NCI-H748 (cell line): Measurements from ENCODE around the gene OTOP2.

Experiments used
- DNase-seq: peaks from one replicate; lab custom pipeline; 2025; ENCODE audit not compliant: unreplicated experiment; lab: John Stamatoyannopoulos, UW

The OTOP2 gene

DNA sequence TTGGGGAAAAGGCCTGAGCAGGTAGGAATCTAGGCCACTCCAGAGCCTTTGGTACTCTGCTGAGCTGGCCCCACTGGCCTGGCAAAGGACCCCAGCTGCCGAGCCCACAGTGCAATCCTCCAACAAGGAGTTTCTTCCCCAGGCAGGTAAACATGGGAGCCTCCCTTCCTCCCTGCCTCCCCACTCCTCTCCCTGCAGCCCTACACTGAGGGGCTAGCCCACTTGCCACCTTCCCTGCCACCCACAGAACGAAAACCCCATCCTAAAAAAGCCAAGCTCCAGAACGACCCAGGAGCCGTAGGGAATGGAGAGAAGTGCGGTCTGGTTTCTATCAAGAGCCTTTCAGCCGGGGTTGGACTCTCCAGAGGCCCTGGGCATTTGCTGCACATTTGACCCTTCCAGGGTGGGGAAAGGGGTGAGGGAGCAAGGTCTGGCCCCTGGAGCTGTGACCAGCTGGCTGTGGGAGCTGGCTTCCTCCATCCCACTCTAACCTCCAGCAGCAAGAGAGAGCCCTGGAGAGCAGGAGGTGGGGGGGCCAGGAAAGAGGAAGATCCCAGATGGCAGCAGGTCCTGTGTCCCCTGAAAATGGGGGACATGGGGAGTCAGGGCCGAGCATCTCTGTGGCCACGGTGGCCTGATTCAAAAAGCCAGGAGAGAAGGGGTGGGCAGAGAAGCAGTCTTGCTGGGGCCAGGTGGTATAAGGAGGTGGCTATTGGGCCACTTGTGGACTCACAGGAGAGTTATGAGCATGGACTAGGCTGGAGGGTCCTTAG lies 47.2 kb downstream of the OTOP2 start:
- DNase-seq = no peak

DNA sequence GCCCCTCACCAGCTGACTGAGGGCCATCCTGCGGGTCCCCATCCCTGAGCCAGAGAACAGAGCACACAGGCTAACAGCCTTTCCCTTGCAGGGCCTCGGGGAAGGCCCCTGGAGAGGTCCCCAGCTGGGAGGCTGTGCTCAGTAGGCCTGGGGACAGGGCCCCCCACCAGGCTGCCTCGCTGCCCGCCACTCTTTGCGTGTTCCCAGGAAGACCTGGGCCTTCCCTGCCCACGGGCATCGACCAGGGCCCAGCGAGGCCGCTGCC lies 47.7 kb downstream of the OTOP2 start:
- no peak for DNase-seq

DNA sequence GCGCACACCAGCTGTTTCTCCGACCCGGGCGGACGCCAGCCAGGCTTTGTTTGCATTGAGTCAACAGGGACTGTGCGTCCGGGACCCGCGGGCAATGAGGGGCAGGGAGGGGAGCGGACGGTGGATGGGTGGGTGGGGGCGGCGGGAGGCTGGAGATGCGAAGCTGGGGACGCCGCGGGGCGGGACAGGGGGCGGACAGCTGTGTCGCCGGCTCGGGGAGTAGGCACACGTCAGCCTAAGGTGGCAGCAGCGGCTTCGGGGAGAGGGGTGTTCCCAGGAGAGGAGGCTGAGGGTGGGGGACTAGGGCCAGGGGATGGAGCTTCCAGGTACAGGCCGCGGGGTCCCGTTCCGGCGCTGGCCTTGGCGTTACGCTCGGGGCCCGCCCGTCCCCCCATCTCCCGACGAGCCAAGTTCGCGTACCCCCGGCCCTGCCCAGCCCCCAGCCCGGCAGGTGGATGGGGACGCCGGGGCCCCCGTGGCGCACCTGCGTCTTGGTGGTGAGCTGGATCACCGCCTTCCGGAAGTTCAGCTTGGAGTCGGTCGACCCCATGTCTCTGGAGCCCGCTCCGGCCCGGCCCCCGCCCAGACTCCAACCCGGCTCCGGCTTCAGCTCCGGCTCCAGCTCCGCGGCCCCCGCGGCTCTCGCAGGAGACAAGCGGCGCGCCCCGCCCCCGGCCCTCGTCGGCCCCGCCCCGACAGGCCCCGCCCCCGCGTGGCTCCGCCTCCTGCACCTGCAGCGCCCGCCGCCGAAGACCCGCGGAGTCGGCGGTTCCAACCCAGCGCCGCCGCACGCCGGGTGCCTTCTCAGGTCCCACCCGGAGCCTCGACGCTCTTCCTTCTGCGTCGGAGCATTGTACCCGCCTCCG lies 48.3 kb downstream of the OTOP2 start, which contains the start of gene HID1:
HID1 (minus strand) TSS at position 653 of the 866 bp plus-strand sequence; CDS start at position 550, 103 bp downstream.
- peak; percentile 78 for DNase-seq

DNA sequence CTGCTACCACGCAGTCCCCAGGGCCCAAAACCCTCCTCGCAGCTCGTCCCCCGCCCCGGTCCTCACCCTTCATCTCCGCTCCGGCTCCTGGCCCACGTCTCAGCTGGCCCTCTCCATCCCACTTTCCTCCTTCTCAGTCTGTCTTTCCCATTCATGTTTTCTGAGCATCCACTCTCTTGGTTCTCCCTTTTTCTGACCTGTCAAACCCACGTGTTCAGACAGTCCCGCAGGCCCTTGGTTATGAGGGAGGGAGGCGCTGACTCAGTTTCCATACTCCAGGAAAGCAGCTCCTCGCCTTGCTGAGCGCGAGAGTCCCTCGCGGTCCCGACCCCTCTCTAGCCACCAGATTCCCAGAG lies 48.9 kb downstream of the OTOP2 start:
- no peak for DNase-seq

DNA sequence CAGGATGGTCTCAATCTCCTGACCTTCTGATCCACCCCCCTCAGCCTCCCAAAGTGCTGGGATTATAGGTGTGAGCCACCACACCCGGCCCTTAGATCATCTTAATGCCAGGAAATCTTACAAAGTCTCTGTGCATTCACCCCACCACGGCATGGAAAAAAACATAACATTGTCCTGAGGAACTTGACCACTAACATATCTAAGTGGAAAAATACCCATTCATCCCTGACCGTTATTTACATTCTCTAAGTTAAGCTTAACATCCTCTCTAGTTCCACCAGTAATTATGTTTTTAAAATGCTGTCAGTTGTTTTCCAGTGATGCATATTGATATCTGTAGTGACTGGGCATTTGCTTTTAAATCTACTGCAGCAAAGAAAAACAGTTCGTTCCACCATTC lies 51.9 kb downstream of the OTOP2 start:
- DNase-seq = no peak

DNA sequence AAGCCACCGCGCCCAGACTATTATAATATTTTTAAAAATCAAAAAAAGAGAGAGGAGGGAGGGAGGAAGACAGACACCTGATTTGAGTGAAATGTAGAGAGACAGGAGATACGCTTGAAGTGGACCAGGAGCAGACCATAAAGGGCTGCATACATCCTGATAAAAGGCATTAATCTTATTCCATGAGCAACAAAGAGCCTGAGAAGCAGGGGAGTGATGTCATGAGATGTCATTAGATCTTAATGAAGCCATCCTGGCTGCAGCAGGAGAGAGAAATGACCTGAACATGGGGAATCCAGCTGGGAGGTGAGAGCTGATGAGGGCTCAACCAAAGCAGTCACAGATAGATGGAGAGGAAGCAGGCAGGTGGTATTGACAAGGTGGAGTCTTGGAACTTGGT lies 53.7 kb downstream of the OTOP2 start:
- no peak for DNase-seq

DNA sequence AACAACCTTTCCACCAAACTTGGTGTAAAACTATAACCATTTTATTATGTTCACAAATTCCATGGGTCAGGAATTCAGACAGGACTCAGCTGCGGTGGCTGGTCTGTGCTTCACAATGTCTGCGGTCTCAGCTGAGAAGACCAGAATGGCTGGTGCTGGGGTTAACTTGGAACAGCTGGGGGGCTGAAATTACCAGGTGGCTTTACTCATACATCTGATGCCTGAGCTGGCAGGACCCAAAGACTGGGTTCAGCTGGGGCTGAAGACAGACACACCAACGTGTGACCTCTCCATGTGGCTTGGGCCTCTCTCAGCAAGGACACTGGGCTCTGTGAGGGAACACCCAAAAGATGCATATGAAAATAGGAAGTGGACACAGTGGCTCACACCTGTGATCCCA lies 54.2 kb downstream of the OTOP2 start:
- DNase-seq = no peak

DNA sequence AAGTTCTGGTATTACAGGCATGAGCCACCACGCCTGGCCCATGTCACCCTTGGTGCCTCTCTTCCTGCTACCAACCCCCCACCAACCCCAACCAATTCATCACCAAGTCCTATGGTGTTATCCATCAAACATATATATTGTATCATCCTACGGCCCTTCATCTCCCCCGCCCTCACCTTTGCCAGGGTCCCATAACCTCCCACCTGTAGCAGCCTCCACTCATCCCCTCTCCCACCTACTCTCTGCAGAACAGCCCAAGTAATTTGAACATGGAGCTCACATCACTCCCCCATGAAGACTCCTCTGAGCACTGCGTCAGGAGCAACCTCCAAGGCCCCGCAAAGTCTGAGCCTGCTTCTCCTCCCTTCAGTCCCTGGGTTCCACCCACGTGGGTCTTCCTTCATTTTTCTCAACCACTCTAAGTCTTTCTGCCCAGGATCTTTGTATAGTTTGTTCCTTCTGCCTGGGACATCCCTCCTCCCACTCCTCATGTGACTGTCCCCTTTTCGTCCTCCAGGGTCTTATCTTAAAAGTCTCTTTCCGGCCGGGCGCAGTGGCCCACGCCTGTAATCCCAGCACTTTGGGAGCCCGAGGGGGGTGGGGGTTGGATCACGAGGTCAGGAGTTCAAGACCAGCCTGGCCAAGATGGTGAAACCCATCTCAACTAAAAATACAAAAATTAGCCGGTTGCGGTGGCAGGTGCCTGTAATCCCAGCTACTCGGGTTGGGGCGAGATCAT lies 55.5 kb downstream of the OTOP2 start:
- no peak for DNase-seq

DNA sequence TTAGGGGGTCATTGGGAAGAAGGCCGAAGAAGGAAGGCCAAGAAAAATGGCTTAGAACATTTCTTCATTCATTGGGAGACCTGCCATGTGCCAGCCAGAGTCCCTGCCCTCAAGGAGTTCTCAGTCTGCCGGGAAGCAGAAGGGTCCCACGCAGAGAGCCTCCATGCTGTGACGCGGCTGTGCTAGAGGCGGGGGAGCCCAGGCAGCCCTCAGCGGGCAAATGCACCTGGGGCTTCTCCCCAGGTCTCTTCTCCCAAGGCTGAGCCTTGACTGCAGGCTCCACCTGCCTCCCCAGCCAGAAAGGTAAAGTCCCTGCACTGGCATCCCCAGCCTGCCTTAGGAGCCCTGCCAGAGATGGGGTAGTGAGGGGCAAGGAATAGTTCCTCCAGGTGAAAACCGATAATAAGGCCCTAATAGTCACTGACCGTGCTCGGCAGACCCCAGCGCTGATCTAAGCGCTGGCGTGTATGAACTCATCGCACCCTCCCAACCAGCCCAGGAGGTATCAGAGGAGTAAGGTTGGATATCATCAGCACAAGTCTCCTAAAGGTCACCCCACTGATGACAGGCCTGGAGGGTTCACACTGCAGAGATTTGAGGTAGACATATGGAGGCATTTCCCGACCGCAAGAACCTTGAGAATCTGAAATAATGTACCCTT lies 57.4 kb downstream of the OTOP2 start:
- DNase-seq = no peak

DNA sequence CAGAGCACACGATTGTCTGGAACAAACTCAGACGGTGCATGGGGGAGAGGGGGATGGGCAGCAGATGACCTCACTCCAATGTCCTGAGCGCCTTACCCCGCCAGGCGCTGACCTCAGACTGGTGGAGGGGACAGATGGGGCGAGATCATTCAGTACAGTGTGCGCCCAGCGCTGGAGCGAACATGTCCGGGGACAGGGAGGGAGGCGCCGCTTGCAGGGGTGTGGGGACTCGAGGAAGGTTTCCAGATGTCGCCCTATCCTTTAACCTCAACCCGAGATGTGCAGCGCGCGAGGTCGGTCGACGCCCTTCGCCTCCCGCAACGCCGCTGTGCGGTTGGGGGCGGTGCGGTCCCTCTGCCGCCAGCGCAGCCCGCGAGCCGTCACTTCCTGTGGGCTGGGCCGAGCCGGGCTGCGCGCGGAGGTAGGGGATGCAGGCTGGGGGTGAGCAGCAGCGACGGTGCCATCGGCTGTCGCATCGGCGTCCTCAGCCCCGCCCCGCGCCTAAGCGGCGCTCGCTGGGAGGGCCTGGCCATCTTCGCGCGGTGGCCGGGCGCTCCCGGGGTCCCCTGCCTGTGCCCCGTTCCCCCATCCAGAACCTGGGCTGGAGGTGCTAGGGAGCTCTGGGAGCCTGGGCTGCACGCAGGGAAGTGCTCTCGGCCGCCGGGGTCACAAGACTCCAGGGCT lies 58.0 kb downstream of the OTOP2 start:
- peak; percentile 85 for DNase-seq

DNA sequence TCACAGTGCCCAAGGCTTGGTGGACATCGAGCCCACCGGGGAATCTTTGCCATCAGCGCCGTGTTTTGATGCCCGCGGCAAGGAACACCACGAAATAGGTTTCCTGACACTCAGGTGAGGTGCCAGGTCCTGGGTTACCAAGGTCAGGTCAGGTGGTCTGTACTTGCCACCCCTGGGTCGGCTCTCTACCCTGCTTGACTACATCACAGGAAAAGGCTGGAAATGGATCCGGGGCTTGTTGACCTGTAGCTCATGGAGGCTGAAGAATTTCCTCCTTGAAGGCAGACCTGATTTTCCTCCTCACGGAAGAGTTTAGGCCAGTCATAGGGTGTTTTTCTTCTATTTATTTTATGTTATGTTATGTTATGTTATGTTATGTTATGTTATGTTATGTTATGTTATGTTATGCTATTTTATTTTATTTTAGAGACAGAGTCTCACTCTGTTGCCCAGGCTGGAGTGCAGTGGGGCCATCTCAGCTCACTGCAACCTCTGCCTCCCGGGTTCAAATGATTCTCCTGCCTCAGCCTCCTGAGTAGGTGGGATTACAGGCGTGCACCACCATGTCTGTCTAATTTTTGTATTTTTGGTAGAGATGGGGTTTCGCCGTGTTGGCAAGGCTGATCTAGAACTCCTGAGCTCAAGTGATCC lies 58.7 kb downstream of the OTOP2 start:
- DNase-seq = peak; percentile 45
